Activated naive CD8-positive, alpha-beta T cell treated with anti-CD3 and anti-CD28 coated beads, Interleukin-2, amount 10 ng/mL, durations not matched to agents 7 days and 5 days (primary cell): ENCODE data around the gene ITGBL1. TPM values are rescaled to one million over a fixed set of nuclear protein-coding genes. Genes with fewer than 3 reads are reported as not detected.

Experiments used
- ATAC-seq: fragments of 150-1000 bp; cut with Tn5 transposase; one replicate; pipeline ENCODE4 v1.10.0; 2021; ENCODE audit warnings: low read depth, moderate library complexity
- POLR2A ChIA-PET: fragments of 350-600 bp; sonication (Branson Sonifier 250); formaldehyde crosslinking; loops from one replicate; lab custom pipeline; 2021; ENCODE audit warnings: antibody characterized with exemption; lab: Charles Lee
- DNase-seq: peaks from one replicate; pipeline ENCODE4 v3.0.0; 2021
- H3K27ac Mint-ChIP-seq: one replicate; pipeline ENCODE4 v1.8.0; 2022; ENCODE audit warnings: mild to moderate bottlenecking, mixed read lengths
- H3K27me3 Mint-ChIP-seq: one replicate; pipeline ENCODE4 v1.8.0; 2022; ENCODE audit warnings: mild to moderate bottlenecking, moderate library complexity, mixed read lengths
- H3K36me3 Mint-ChIP-seq: one replicate; pipeline ENCODE4 v1.8.0; 2021; ENCODE audit warnings: mild to moderate bottlenecking, mixed read lengths
- H3K4me1 Mint-ChIP-seq: one replicate; pipeline ENCODE4 v1.8.0; 2021; ENCODE audit warnings: mixed read lengths
- H3K4me3 Mint-ChIP-seq: one replicate; pipeline ENCODE4 v1.8.0; 2022; ENCODE audit warnings: mild to moderate bottlenecking, moderate library complexity, mixed read lengths
- H3K9me3 Mint-ChIP-seq: one replicate; pipeline ENCODE4 v1.8.0; 2021; ENCODE audit warnings: mixed read lengths
- total RNA-seq, 2 experiments: library from RNA; stranded (reverse); gene quantifications; one replicate each; pipeline ENCODE4 v1.2.3, GENCODE V29; 2021

ITGBL1 gene
- total RNA-seq, 2 experiments from 2014 or later = not detected

GRCh38 chr13:101718496-101718895, 266.0 kb downstream of the ITGBL1 start:
- H3K27ac Mint-ChIP-seq = no peak overlapping the region
- POLR2A ChIA-PET = no interaction called here
- H3K4me1 Mint-ChIP-seq = no peaks in the 10 kb centered on the region
- no peaks in the 10 kb centered on the region for H3K36me3 Mint-ChIP-seq
- peaks cover 4% of the 10 kb centered on the region for H3K27me3 Mint-ChIP-seq
- H3K4me3 Mint-ChIP-seq = no peak overlapping the region
- ATAC-seq (no peak), DNase-seq (no peak)
- no peaks in the 10 kb centered on the region for H3K9me3 Mint-ChIP-seq

GRCh38 chr13:101726681-101727080, 274.2 kb downstream of the ITGBL1 start:
- POLR2A ChIA-PET = no interaction called here

GRCh38 chr13:101727118-101727517, 274.6 kb downstream of the ITGBL1 start:
- Mint-ChIP-seq H3K27me3 (peaks cover 2% of the 10 kb centered on the region), H3K4me3 (no peak overlapping the region), H3K9me3 (no peaks in the 10 kb centered on the region), H3K36me3 (no peaks in the 10 kb centered on the region), H3K4me1 (no peaks in the 10 kb centered on the region), H3K27ac (no peak overlapping the region)
- POLR2A ChIA-PET = no interaction called here
- no peak for ATAC-seq
- DNase-seq = no peak

More at GRCh38 chr13:101726681-101727080, 274.2 kb downstream of the ITGBL1 start:
- Mint-ChIP-seq H3K9me3 (no peaks in the 10 kb centered on the region), H3K4me1 (no peaks in the 10 kb centered on the region), H3K4me3 (no peak overlapping the region), H3K27ac (no peak overlapping the region), H3K27me3 (peaks cover 2% of the 10 kb centered on the region), H3K36me3 (no peaks in the 10 kb centered on the region)
- ATAC-seq (no peak), DNase-seq (no peak)

GRCh38 chr13:101728021-101728420, 275.5 kb downstream of the ITGBL1 start:
- H3K9me3 Mint-ChIP-seq = no peaks in the 10 kb centered on the region
- no peak overlapping the region for H3K27ac Mint-ChIP-seq
- peaks cover 2% of the 10 kb centered on the region for H3K27me3 Mint-ChIP-seq
- ATAC-seq (no peak), DNase-seq (no peak)
- H3K4me3 Mint-ChIP-seq = no peak overlapping the region
- POLR2A ChIA-PET = no interaction called here
- no peaks in the 10 kb centered on the region for H3K4me1 Mint-ChIP-seq
- H3K36me3 Mint-ChIP-seq = no peaks in the 10 kb centered on the region

- H3K27ac Mint-ChIP-seq = no peak overlapping the region
- POLR2A ChIA-PET = no interaction called here
- peaks cover 2% of the 10 kb centered on the region for H3K27me3 Mint-ChIP-seq
- no peaks in the 10 kb centered on the region for H3K4me1 Mint-ChIP-seq
- H3K36me3 Mint-ChIP-seq = no peaks in the 10 kb centered on the region
- DNase-seq = no peak
- no peak overlapping the region for H3K4me3 Mint-ChIP-seq
- no peaks in the 10 kb centered on the region for H3K9me3 Mint-ChIP-seq
- ATAC-seq = no peak
Measured at GRCh38 chr13:101728615-101729014, 276.1 kb downstream of the ITGBL1 start.

- POLR2A ChIA-PET = no interaction called here
- no peak overlapping the region for H3K4me3 Mint-ChIP-seq
- no peak for ATAC-seq
- peaks cover 5% of the 10 kb centered on the region for H3K27me3 Mint-ChIP-seq
- H3K9me3 Mint-ChIP-seq = no peaks in the 10 kb centered on the region
- H3K36me3 Mint-ChIP-seq = no peaks in the 10 kb centered on the region
- H3K4me1 Mint-ChIP-seq = no peaks in the 10 kb centered on the region
- DNase-seq = no peak
- H3K27ac Mint-ChIP-seq = no peak overlapping the region
Measured at GRCh38 chr13:101730420-101731000, 278.0 kb downstream of the ITGBL1 start.

- Mint-ChIP-seq H3K36me3 (no peaks in the 10 kb centered on the region), H3K27ac (no peak overlapping the region), H3K9me3 (no peaks in the 10 kb centered on the region), H3K4me1 (no peaks in the 10 kb centered on the region), H3K4me3 (no peak overlapping the region), H3K27me3 (peaks cover 5% of the 10 kb centered on the region)
- ATAC-seq (no peak), DNase-seq (no peak)
- POLR2A ChIA-PET = no interaction called here
Measured at GRCh38 chr13:101736566-101736965, 284.1 kb downstream of the ITGBL1 start.

GRCh38 chr13:101738336-101738735, 285.9 kb downstream of the ITGBL1 start:
- Mint-ChIP-seq H3K4me3 (no peak overlapping the region), H3K9me3 (no peaks in the 10 kb centered on the region), H3K4me1 (no peaks in the 10 kb centered on the region), H3K36me3 (no peaks in the 10 kb centered on the region), H3K27me3 (peaks cover 5% of the 10 kb centered on the region), H3K27ac (no peak overlapping the region)
- POLR2A ChIA-PET = no interaction called here
- no peak for ATAC-seq
- no peak for DNase-seq

GRCh38 chr13:101739382-101740178, 287.1 kb downstream of the ITGBL1 start:
- ATAC-seq (no peak), DNase-seq (no peak)
- H3K4me1 Mint-ChIP-seq = no peaks in the 10 kb centered on the region
- peaks cover 9% of the 10 kb centered on the region for H3K27me3 Mint-ChIP-seq
- POLR2A ChIA-PET = no interaction called here
- no peak overlapping the region for H3K27ac Mint-ChIP-seq
- no peaks in the 10 kb centered on the region for H3K36me3 Mint-ChIP-seq
- no peaks in the 10 kb centered on the region for H3K9me3 Mint-ChIP-seq
- H3K4me3 Mint-ChIP-seq = no peak overlapping the region

- peaks cover 15% of the 10 kb centered on the region for H3K27me3 Mint-ChIP-seq
- POLR2A ChIA-PET = no interaction called here
- no peaks in the 10 kb centered on the region for H3K36me3 Mint-ChIP-seq
- H3K9me3 Mint-ChIP-seq = no peaks in the 10 kb centered on the region
- H3K4me1 Mint-ChIP-seq = no peaks in the 10 kb centered on the region
- H3K27ac Mint-ChIP-seq = no peak overlapping the region
- H3K4me3 Mint-ChIP-seq = no peak overlapping the region
- ATAC-seq (no peak), DNase-seq (no peak)
Measured at GRCh38 chr13:101746513-101746912, 294.0 kb downstream of the ITGBL1 start.

GRCh38 chr13:101747039-101747438, 294.6 kb downstream of the ITGBL1 start:
- no peaks in the 10 kb centered on the region for H3K4me1 Mint-ChIP-seq
- no peaks in the 10 kb centered on the region for H3K9me3 Mint-ChIP-seq
- no peak for ATAC-seq
- no peaks in the 10 kb centered on the region for H3K36me3 Mint-ChIP-seq
- no peak overlapping the region for H3K27ac Mint-ChIP-seq
- H3K4me3 Mint-ChIP-seq = no peak overlapping the region
- H3K27me3 Mint-ChIP-seq = peaks cover 15% of the 10 kb centered on the region
- POLR2A ChIA-PET = no interaction called here
- DNase-seq = no peak

GRCh38 chr13:101749584-101749983, 297.1 kb downstream of the ITGBL1 start:
- H3K27me3 Mint-ChIP-seq = peaks cover 11% of the 10 kb centered on the region
- no peak overlapping the region for H3K4me3 Mint-ChIP-seq
- no peaks in the 10 kb centered on the region for H3K9me3 Mint-ChIP-seq
- POLR2A ChIA-PET = no interaction called here
- H3K4me1 Mint-ChIP-seq = no peaks in the 10 kb centered on the region
- DNase-seq (no peak), ATAC-seq (no peak)
- no peak overlapping the region for H3K27ac Mint-ChIP-seq
- H3K36me3 Mint-ChIP-seq = no peaks in the 10 kb centered on the region

- no peak for DNase-seq
- peaks cover 12% of the 10 kb centered on the region for H3K27me3 Mint-ChIP-seq
- POLR2A ChIA-PET = no interaction called here
- no peak overlapping the region for H3K4me3 Mint-ChIP-seq
- H3K9me3 Mint-ChIP-seq = no peaks in the 10 kb centered on the region
- H3K4me1 Mint-ChIP-seq = no peaks in the 10 kb centered on the region
- H3K27ac Mint-ChIP-seq = no peak overlapping the region
- no peaks in the 10 kb centered on the region for H3K36me3 Mint-ChIP-seq
- ATAC-seq = no peak
Measured at GRCh38 chr13:101751488-101751887, 299.0 kb downstream of the ITGBL1 start.

GRCh38 chr13:101752432-101752831, 300.0 kb downstream of the ITGBL1 start:
- no peak for ATAC-seq
- Mint-ChIP-seq H3K27ac (no peak overlapping the region), H3K4me3 (no peak overlapping the region), H3K9me3 (no peaks in the 10 kb centered on the region), H3K4me1 (no peaks in the 10 kb centered on the region), H3K36me3 (no peaks in the 10 kb centered on the region), H3K27me3 (peaks cover 10% of the 10 kb centered on the region)
- POLR2A ChIA-PET = no interaction called here
- no peak for DNase-seq
